Amniotic epithelial cell (primary cell): ENCODE results near the gene POLG.

ENCODE experiments used
- DNase-seq: peaks from one replicate; pipeline ENCODE4 v3.0.0-alpha.2; 2010; ENCODE audit warnings: low read depth

Gene POLG

DNA sequence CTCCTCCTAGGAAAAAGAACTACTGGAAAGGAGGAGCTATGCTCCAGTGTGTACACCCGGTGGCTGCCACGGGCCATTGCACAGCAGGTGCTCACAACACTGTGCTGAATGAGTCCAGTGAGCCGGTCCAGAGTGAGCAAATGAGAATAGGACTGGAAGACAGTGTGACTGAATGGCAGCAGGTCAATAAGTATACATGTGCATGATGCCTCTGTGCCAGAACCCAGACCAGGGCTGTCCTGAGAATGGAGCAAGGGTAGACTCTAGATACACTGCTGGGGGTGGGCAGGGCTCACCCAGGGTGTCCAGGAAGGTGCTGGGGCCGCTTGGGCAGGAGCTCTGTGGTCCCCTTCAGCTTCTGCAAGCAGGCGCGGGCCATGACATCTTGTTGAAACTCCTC, 8.3 kb downstream of the POLG start:
- no peak for DNase-seq

- DNase-seq = no peak
Observed at GRCh38 chr15:89325039-89325803, 9.4 kb downstream of the POLG start.

DNA sequence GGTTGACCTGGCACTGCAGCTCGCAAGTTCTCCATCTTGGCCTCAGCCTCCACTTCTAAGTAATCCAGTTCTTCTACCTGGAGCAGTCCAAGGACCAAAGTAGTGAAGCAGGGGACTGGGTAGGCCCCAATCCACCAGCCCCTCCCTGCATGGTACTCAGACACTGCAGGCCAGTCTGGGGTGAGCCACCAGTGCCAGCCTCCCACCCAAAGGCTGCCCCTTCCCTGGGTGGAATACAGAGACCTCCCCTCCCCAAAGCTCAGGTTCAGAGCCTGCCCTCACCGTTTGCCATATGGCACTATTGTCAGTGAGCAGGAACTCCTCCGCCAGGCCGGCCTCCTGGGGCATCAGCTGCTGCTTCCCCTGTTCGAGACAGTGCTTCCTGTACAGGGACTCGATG, 10.8 kb downstream of the POLG start:
- DNase-seq = no peak

GRCh38 chr15:89322822-89323221, 11.8 kb downstream of the POLG start:
- no peak for DNase-seq

GRCh38 chr15:89321521-89322410, 12.9 kb downstream of the POLG start:
- DNase-seq = no peak

- DNase-seq = no peak
Observed at GRCh38 chr15:89320200-89320599, 14.4 kb downstream of the POLG start.

- no peak for DNase-seq
Observed at GRCh38 chr15:89319678-89320077, 14.9 kb downstream of the POLG start.

GRCh38 chr15:89317186-89317720, 17.4 kb downstream of the POLG start:
- no peak for DNase-seq

DNA sequence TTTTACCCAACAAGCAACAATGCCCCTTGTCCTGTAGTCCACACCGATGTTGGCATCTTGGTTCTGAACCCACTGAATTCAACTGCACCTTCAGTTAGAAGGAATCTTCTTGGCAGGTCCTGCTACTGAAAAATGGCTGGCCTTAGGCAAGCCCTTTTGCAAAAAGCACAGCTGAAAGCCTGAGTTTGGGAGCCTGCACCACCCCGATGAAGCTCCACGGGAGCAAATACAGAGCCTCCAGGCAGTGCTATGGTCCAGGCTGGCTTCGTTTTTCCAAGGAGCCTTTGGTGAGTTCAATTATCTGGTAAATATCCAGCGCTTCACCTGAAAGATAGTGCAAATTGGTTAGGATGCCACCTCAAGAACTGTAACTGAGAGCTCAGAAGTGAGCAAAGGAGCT, 18.1 kb downstream of the POLG start:
- no peak for DNase-seq

DNA sequence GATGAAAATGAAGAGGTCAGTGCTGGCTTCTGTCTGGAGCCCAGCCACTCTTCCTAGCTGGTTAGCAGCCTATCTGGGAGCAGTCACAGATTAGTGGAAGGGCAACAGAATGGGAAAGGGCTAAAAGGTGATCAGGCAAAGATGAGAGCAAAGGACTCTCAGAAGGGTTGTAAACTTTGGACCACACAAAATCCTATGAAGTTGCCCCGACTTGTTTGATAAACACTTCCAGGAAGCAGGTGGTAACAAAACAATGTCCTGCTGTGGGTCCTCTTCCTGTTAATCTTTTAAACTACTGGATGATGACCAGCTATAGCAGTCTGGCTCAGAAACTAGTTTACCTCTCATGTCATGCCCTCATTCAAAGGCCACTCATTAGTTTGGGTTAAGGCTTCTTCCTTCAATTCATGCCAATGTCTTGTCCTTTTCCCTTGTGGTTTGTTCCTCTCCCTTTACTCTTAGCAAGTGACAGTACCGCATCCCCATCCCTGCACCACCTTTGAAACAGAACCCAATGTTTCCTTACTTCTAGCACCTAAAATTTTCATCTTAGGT, 19.2 kb downstream of the POLG start:
- DNase-seq = no peak

DNA sequence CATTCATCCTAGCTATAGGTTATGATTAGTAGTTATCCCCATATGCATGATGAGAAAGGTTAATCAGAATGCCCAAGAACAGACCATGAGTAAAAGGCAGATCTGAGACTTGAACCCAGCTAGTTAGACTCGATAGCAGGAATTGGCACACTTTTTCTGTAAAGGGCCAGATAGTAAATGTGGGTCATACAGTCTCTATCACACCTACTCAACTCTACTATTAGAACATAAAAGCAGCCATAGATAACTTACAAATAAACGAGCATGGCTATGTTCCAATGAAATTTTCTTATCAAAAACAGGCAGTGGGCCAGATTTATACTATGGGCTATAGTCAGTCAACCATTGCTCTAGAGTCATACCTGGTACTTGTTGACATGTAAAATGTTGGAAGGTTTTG, 24.6 kb downstream of the POLG start:
- DNase-seq = no peak

GRCh38 chr15:89308236-89308635, 26.4 kb downstream of the POLG start:
- no peak for DNase-seq

DNA sequence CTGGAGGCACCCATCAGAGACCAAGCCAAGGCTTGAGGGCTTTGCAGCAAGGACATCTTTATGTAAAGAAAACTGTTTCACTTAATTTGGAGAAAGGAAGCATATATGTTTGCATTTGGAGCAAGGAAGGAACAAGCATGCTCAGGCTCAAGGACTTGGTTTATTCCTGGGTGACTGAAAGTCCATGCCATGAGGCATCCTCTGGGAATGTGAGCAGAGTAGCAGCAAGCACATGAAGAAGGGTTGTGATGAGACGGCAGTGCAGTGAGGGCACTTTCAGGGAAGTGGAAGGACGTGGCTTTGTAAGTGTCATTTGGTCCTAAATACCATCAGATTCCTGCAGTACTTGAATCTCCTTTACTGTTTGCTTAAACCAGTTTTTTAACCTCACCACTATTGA, 26.8 kb downstream of the POLG start:
- peak; percentile 48 for DNase-seq

DNA sequence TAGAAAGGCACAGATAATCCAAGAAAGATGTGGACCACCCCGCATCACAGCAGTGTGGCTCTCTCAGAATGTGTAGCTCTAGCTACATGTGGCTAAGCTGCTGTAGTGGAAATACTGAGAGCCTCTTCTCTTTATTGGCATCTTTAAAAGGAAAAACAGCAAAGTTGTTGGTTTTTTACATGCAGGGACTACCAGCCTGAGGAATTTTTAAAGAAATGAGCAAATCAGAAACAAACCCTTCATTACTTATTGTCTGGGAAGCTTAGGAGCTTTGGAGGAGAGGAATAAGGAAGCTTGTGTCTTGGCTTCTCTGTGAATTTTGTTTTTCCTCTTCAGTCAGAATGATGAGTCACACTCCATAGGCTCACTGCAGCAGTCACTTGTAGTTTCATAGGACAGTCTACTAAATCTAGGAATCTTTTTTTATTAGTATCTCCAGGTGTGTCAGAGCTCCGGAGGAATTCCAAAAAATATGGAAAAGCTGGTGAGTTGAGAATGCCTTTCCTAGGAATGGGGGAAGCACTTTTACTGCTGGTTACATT, 27.5 kb downstream of the POLG start:
- DNase-seq = peak; percentile 16

GRCh38 chr15:89305395-89305794, 29.2 kb downstream of the POLG start:
- no peak for DNase-seq

DNA sequence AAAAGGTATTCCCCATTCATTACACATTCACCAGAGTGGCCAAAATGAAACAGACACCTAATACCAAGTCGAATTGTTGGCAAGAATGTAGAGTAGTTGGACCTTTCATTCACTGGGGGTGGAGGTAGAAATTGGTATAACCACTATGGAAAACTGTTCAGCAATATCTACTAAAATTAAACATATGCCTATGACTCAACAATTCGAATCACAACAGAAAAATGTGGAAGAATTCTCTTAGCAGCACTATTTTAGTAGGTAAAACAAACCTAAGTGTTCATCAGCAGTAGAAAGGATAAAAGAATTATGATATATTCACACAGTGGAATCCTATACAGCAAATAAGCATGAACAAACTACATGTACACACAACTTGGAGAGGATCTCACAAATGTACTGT, 30.6 kb downstream of the POLG start:
- DNase-seq = no peak

DNA sequence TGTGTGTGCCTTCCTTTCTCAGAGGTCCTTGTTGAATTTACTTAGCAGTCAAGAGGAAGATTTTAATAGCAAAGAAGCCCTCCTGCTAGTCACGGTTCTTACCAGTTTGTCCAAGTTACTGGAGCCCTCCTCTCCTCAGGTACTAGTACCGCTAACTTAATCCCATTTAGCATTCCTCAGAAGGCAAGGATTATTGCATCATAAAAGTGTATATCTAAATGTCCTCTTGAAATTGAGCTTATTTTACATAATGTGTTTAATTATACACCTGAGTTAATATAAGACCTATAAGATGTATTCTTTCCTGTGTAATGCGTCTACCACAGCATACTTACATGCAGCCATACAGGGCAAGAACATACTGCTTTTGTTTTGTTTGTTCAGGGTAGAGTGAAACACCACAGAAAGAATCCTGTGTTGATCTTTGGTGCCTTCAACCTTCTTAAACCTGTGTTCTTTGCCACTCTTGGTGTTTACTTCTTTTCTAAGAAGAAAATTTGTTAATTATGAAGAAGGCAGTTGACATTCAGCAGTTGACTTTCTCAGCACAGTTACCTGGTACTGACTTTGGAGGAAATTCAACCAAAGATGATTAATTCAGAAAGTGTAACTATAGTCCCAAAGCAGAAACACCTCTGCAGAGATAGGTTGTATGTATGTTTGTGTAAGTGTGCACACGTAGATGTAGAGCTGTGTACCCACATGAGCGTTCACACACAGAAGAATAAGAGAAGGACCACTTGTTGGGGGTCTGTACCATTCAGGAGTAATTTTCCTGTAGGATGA, 33.1 kb downstream of the POLG start:
- no peak for DNase-seq

DNA sequence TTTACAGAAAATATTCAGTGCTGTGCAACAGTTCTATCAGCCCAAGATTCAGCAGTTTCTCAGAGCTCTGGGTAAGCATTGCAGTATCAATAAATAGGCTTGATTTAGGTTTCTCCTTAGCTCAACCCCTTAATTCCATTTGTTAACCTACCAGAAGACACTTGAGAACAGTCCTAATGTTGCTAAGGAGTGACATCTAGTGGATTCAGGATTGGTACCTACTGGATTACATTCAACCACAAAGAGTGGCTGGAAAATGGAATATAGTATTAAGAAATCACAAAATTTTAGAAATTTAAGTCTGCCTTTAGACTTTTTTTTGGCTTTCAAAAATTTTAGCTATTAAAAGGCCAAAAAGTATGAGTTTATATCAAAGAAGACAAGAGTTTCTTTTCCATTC, 34.7 kb downstream of the POLG start:
- peak; percentile 51 for DNase-seq

DNA sequence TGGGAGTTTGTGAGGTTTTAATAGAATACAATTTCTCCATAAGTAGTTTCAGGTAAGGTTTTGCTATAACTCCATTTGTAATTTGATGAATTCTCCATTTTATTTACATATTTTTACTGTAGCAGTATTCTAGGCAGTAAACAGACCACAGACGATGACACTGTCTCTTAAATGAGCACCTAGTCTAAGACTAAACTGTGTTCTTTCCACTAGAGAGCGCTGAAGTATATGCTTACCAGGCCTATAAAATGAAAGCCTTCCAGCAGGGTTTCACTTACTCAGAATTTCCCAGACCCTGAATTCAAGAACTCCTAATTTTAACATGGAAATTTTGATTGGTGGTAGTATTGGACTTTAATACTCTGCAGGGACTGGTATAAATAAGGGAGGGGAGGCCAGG, 41.6 kb downstream of the POLG start:
- DNase-seq = no peak

DNA sequence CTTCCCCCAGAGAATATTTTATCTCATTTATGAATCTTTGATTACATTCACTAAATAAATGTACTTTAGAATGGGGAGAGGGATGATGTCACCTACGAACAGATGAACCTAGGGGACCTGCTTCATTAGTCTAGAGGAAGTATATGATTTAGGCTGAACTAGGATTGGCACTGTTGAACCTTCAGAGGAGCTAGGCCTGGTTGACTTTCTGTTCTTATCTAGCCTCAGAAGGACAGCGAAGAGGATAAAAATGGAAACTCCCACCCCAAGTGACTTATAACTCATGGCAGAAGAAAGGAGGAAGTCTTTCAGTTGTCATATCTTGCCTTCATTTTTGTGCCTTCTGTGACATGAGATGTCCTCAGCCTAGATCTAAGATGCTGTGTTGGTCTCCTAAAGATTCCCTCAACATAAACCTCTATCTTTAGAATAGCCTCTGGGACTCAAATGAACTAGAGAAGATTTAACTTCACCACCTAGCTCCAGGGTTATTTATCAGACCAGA, 42.6 kb downstream of the POLG start:
- DNase-seq = no peak

DNA sequence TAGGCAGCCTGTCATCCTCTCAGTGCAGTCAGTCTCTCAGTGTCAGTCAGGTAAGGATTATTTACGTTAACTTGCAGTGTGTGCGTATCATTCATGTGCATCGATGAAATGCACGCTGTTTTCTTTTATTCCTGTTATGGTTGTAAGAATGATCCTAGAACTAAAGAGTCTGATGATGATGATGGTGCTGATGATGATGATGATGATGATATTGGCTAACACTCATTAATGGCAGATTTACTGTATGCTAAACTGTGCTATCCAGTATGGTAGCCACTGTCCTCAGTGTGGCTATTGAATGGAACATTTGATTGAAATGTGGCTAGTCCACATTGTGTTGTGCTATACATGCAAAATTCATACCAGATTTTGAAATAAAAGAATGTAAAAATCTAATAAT, 51.4 kb downstream of the POLG start:
- no peak for DNase-seq

DNA sequence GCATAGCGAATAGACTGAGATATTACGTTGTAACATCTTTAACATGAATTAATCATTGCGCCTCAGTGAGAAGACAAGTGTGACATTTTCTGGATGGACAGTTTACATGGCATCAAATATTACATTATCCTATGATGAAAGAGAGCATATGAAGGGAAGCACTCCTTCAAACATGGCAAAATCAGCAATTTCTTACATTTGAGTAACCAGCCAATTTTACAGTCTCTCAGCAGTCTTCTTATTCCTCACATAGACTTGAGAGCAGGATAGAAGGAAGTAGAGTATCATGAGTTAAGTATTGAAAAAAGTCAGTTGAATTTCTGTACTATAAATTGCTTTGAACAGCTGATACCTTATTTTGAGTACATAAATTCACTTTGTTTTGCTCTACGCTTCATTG, 52.0 kb downstream of the POLG start:
- DNase-seq = no peak
